ENCODE measurements around the gene KRT1. TPM values are rescaled to one million over a fixed set of nuclear protein-coding genes. Genes with fewer than 3 reads are reported as not detected.
A peak's percentile ranks its signal among the peaks of the same experiment; 100 is the strongest.

KRT1 gene
- total RNA-seq, 1 donor from 2014 or later, result not detected

GRCh38 chr12:52691841-52692150 is 11.6 kb upstream of the KRT1 start:
- H3K36me3 Mint-ChIP-seq (ENCODE audit: unreplicated experiment), result no peaks in the 10 kb centered on the region
- H3K27ac Mint-ChIP-seq (ENCODE audit: unreplicated experiment), result no peak overlapping the region
- DNase-seq, result no peak
- peaks cover 3% of the 10 kb centered on the region for H3K9me3 Mint-ChIP-seq (ENCODE audit: unreplicated experiment)
- no peak for TF ChIP-seq CTCF (IDR thresholded peaks at IDR 0.05; ENCODE audit: partially characterized antibody, unreplicated experiment)
- H3K4me3 Mint-ChIP-seq (ENCODE audit: unreplicated experiment), result peak overlapping the region; percentile 58
- H3K4me1 Mint-ChIP-seq (ENCODE audit: low read depth, unreplicated experiment), result no peaks in the 10 kb centered on the region
- peaks cover 23% of the 10 kb centered on the region for H3K27me3 Mint-ChIP-seq (ENCODE audit: unreplicated experiment)

DNA sequence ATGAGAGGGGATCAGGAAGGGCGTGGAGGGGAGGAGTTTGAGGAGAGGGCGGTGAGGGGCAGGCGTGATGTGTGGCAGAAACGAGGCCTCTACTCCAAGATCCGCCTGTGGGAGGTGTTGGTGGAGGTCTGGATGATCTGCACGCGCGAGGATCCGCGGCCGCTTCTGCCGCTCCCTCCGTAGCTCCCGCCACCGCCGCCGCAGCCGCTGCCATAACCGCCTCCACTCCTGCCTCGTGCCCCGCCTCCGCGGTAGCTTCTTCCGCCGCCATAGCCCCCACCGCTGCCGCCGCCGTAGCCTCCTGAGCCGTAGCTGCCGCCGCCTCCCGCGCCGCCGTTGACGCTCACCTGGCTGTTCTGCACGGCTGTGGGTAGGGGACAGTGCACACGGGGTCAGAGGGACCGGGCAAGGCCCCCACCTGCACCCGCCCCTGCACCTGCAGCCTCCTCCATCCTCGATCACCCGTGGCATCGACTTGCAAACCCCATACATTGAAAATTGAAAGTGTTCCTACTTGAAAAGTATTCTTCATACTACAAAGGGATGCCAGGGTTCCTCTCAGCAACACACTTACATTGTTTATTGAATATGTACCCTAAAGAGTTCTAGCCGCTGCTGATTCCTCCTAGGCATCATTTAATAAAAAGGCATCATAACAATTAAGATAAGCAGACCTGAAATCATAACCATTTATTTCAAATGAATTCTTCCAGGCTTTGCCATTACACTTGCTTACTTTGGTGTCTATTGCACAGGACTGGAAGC is 11.1 kb upstream of the KRT1 start:
- DNase-seq, result peak; percentile 59
- Mint-ChIP-seq H3K4me3 (ENCODE audit: unreplicated experiment) (peak overlapping the region; percentile 84), H3K27ac (ENCODE audit: unreplicated experiment) (no peak overlapping the region), H3K9me3 (ENCODE audit: unreplicated experiment) (peaks cover 3% of the 10 kb centered on the region), H3K4me1 (ENCODE audit: low read depth, unreplicated experiment) (no peaks in the 10 kb centered on the region), H3K27me3 (ENCODE audit: unreplicated experiment) (peaks cover 23% of the 10 kb centered on the region), H3K36me3 (ENCODE audit: unreplicated experiment) (no peaks in the 10 kb centered on the region)
- no peak for TF ChIP-seq CTCF (IDR thresholded peaks at IDR 0.05; ENCODE audit: partially characterized antibody, unreplicated experiment)

DNA sequence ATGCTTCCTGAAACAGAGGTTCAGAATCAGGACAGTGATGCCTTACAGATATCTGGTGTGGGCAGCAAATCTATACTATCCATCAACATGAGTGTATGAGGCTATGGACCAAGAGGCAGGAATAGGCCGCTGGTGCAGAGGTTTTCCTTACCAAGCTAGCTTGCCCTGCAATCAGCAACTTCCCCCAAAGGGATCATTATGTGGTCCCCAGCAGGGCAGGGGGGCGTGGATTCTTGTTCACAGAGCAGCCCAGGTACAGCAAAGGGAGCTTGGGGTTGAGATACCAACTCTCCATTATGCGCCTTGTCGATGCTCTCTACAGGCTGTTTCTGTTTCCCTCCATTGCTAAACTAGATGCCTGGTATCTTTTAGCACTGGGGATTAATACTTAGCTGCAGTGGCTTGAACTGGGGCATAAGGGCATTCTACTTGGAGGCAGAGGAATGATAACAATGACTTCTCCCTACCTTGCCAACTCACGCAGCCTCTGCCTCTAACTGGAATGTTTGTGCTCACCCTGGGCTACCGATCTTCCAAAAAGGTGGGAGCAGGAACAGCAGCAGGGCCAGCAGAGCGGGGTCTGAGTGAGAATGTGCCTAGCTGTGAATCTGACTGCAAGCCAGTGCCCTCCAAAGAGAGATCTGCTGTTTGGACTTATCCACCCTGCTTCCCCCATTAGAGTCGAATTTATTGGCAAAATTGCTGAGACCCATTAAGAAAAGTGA is 10.3 kb upstream of the KRT1 start:
- H3K4me1 Mint-ChIP-seq (ENCODE audit: low read depth, unreplicated experiment), result no peaks in the 10 kb centered on the region
- H3K4me3 Mint-ChIP-seq (ENCODE audit: unreplicated experiment), result peak overlapping the region; percentile 84
- no peak for TF ChIP-seq CTCF (IDR thresholded peaks at IDR 0.05; ENCODE audit: partially characterized antibody, unreplicated experiment)
- H3K27ac Mint-ChIP-seq (ENCODE audit: unreplicated experiment), result no peak overlapping the region
- peaks cover 3% of the 10 kb centered on the region for H3K9me3 Mint-ChIP-seq (ENCODE audit: unreplicated experiment)
- no peaks in the 10 kb centered on the region for H3K36me3 Mint-ChIP-seq (ENCODE audit: unreplicated experiment)
- no peak for DNase-seq
- H3K27me3 Mint-ChIP-seq (ENCODE audit: unreplicated experiment), result peaks cover 23% of the 10 kb centered on the region

DNA sequence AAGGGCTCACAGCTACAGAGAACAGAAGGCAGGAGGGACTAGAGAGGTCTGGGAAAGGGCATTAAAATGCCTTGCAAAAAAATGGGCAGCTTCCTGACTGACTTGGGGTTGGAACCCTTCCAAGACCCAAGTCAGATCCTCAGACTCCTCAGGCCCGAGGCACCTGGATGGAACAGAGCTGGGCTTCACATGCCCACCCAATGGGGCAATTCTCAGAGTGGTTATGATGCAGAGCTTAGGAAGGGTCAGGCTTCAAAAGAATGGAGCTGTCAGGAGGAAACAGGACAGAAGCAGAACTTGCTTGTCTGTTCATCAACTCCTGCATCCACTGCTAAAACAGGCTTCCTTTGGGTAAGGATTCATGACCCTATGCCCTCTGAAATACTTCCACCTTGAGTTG is 9.7 kb upstream of the KRT1 start:
- Mint-ChIP-seq H3K27ac (ENCODE audit: unreplicated experiment) (no peak overlapping the region), H3K4me1 (ENCODE audit: low read depth, unreplicated experiment) (no peaks in the 10 kb centered on the region), H3K27me3 (ENCODE audit: unreplicated experiment) (peaks cover 23% of the 10 kb centered on the region), H3K36me3 (ENCODE audit: unreplicated experiment) (no peaks in the 10 kb centered on the region), H3K4me3 (ENCODE audit: unreplicated experiment) (no peak overlapping the region), H3K9me3 (ENCODE audit: unreplicated experiment) (peaks cover 3% of the 10 kb centered on the region)
- TF ChIP-seq CTCF (IDR thresholded peaks at IDR 0.05; ENCODE audit: partially characterized antibody, unreplicated experiment), result no peak
- no peak for DNase-seq

DNA sequence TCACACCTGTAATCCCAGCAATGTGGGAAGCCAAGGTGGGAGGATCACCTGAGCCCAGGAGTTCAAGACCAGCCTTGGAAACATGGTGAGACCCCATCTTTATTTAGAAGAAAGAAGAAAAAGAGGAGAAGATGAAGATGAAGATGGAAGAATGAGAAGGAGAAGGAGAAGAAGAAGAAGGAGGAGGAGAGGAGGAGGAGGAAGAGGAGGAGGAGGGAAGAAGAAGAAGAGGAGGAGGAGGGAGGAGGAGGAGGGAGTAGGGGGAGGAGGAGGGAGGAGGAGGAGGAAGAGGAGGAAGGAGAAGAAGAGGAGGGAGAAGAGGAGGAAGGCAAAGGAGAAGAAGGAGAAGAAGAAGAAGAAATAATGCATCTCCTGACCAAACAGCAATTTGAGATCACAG is 9.0 kb upstream of the KRT1 start:
- H3K36me3 Mint-ChIP-seq (ENCODE audit: unreplicated experiment), result no peaks in the 10 kb centered on the region
- peaks cover 4% of the 10 kb centered on the region for H3K9me3 Mint-ChIP-seq (ENCODE audit: unreplicated experiment)
- no peak overlapping the region for H3K27ac Mint-ChIP-seq (ENCODE audit: unreplicated experiment)
- H3K4me1 Mint-ChIP-seq (ENCODE audit: low read depth, unreplicated experiment), result no peaks in the 10 kb centered on the region
- no peak overlapping the region for H3K4me3 Mint-ChIP-seq (ENCODE audit: unreplicated experiment)
- TF ChIP-seq CTCF (IDR thresholded peaks at IDR 0.05; ENCODE audit: partially characterized antibody, unreplicated experiment), result no peak
- peaks cover 23% of the 10 kb centered on the region for H3K27me3 Mint-ChIP-seq (ENCODE audit: unreplicated experiment)
- no peak for DNase-seq

All from glutamatergic neuron (in vitro differentiated cells).